Heart right ventricle (tissue), 16 donors: ENCODE measurements around the gene PRSS16. TPM values are rescaled to one million over a fixed set of nuclear protein-coding genes. Genes with fewer than 3 reads are reported as not detected.

Experiments used
- ATAC-seq, 8 donors: fragments of 200-7000 bp; cut with Tn5 transposase; one replicate each; pipeline ENCODE4 v1.9.1; 2020; ENCODE audit warnings: mild to moderate bottlenecking in 8 of 8, moderate library complexity in 8 of 8, moderate number of reproducible peaks in 1 of 8
- DNase-seq, 2 donors: peaks; one replicate each; pipeline ENCODE4 v3.0.0-alpha.2; 2020
- H3K27ac ChIP-seq, 10 donors: fragments of 200-600 bp; sonication (generic) in 2 of 10; one replicate each; pipeline versions ENCODE4 v1.5.0 to v1.8.0; 2020 to 2022; ENCODE audit warnings: mild to moderate bottlenecking in 3 of 10
- H3K27me3 ChIP-seq, 7 donors: fragments of 200-600 bp; one replicate each; pipeline ENCODE4 v1.8.0; 2021 to 2022; ENCODE audit warnings: mild to moderate bottlenecking in 2 of 7
- H3K36me3 ChIP-seq, 9 donors: fragments of 200-600 bp; sonication (generic) in 1 of 9; one replicate each; pipeline versions ENCODE4 v1.5.0 to v1.8.0; 2020 to 2022; ENCODE audit warnings: mild to moderate bottlenecking in 2 of 9
- H3K4me1 ChIP-seq, 9 donors: fragments of 200-600 bp; sonication (generic) in 1 of 9; one replicate each; pipeline versions ENCODE4 v1.5.0 to v1.8.0; 2020 to 2022; ENCODE audit warnings: mild to moderate bottlenecking in 4 of 9
- H3K4me3 ChIP-seq, 10 donors: fragments of 200-600 bp; sonication (generic) in 2 of 10; one replicate each; pipeline versions ENCODE4 v1.5.0 to v1.8.0; 2020 to 2022; ENCODE audit warnings: mild to moderate bottlenecking in 7 of 10, moderate library complexity in 2 of 10
- H3K9me3 ChIP-seq, 11 donors: fragments of 200-600 bp in 10 of 11; sonication (generic) in 2 of 11; one replicate each; pipeline versions ENCODE4 v1.5.0 to v1.8.0; 2013 to 2022; ENCODE audit warnings: mild to moderate bottlenecking in 2 of 11, control low read depth in 1 of 11, moderate library complexity in 1 of 11
- CTCF ChIP-seq, 9 donors: fragments of 200-600 bp; sonication (generic) in 2 of 9; IDR thresholded peaks; one replicate each; pipeline versions ENCODE4 v1.5.0 to v1.8.0; 2021 to 2022; ENCODE audit warnings: antibody characterized with exemption in 9 of 9, mild to moderate bottlenecking in 5 of 9, moderate library complexity in 1 of 9
- WGBS, 2 donors: extraction: QIAGEN DNeasy Blood & Tissue Kit; methylation state at CpG; one replicate each; pipeline ENCODE4 v1.1.7; 2013; ENCODE audit warnings: inconsistent platforms in 1 of 2; 5-methylcytosine and 5-hydroxymethylcytosine counted together
- intact Hi-C, 10 donors: fragments of 100-400 bp; cut with DNase I; formaldehyde crosslinking; loops; one replicate each; pipeline versions ENCODE4 v1.11.1 to v1.14.2; 2022
- long read RNA-seq, 3 donors: library from polyadenylated mRNA; unstranded; transcript quantifications; one replicate each; pipeline ENCODE4 v2.0.0, GENCODE V29; 2020 to 2021
- polyA plus RNA-seq, 2 donors: library from polyadenylated mRNA; stranded (reverse); fragments of 200-250 nt; gene quantifications; one replicate each; pipeline ENCODE4 v1.2.3, GENCODE V29; 2013
- total RNA-seq, 10 donors: library from RNA; stranded (reverse); fragmentation: NEBNext Ultra II Directional in 3 of 10; extraction: Animal tissue kit (Norgen Biotek cat#: 25700) in 3 of 10; gene quantifications; one replicate each; pipeline versions ENCODE4 v1.2.1 to v1.2.4, GENCODE V29; 2021 to 2023
- donor health status: Arrhythmogenic right ventricular cardiomyopathy.
- donor health status: ischemic (EF 13 %, LVEDD 7.1; RV severe dilation, severe dysfunction).
- donor health status: healthy with polysubstance abuse.
- donor health status: DM: no; HTN: yes; CAD: no.
- donor health status: DM: no; HTN: no; CAD: no.
- donor health status: ischemic (EF 25% LVEDD 6.9; RV normal size, moderate dysfunction).
- donor health status: ischemic (EF 25% LVEDD 5.7; RV mildly dilated, moderate dysfunction).
- donor health status: healthy.
- donor health status: DM: yes; HTN: yes; CAD: no.
- donor health status: Ischemic cardiomyopathy.
- donor health status: ischemic (EF 35%, LVEDD 5.7; RV mildly dilated, moderate dysfunction).
- donor health status: nonischemic (EF 11% LVEDD 7.7; RV severe dilation, severe dysfunction).
- donor health status: DM: yes; HTN: yes; CAD: no.
- donor health status: PGD.
- donor health status: ischemic (EF 29% LVEDD 5.4; RV normal size, mild dysfunction).
- donor health status: nonischemic (EF 23%, LVEDD 6.1; RV moderate dilation, normal function).

PRSS16 gene
- under 1 TPM in 2 of 10 donors, not detected in 8; 0.23 to 0.57 TPM for total RNA-seq
- not detected for polyA plus RNA-seq
- long read RNA-seq, donor 1 = 0 reads
- long read RNA-seq, donor 2 = 0 reads
- long read RNA-seq, donor 3 = 0 reads

- peaks cover 12 to 100% (median 93%) of the 10 kb centered on the region in 7 donors for H3K27me3 ChIP-seq
- H3K4me3 ChIP-seq = no peak within 1 kb of the TSS
Measured at GRCh38 chr6:27247133-27247836, at the start of gene PRSS16. PRSS16 (plus strand) TSS chr6:27247701; CDS start chr6:27247738, 37 bp downstream.

GRCh38 chr6:27205375-27206278 is 41.9 kb upstream of the PRSS16 start:
- 9 to 10% methylated on average over 32 of the region's 32 CpGs for WGBS, 2 donors
- no peak overlapping the region for H3K4me3 ChIP-seq
- no peak for TF ChIP-seq CTCF (IDR thresholded peaks at IDR 0.05)
- ATAC-seq = no peak
- no peak for DNase-seq
- H3K9me3 ChIP-seq = no peaks in the 10 kb centered on the region
- no peak overlapping the region for H3K27ac ChIP-seq
- intact Hi-C loops = no loop called here
- peaks cover 0 to 90% (median 69%) of the 10 kb centered on the region in 7 donors for H3K27me3 ChIP-seq
- H3K36me3 ChIP-seq = no peaks in the 10 kb centered on the region
- peaks cover 0 to 5% (median 0%) of the 10 kb centered on the region in 9 donors for H3K4me1 ChIP-seq

More at GRCh38 chr6:27247133-27247836, at the start of gene PRSS16:
- intact Hi-C loops = no loop called here
- 40 to 43% methylated on average over 12 of the region's 12 CpGs for WGBS, 2 donors
- H3K27ac ChIP-seq = no peak within 1 kb of the TSS
- no peak for TF ChIP-seq CTCF (IDR thresholded peaks at IDR 0.05)
- no peaks in the 10 kb centered on the region for H3K36me3 ChIP-seq
- H3K4me1 ChIP-seq = peaks cover 0 to 16% (median 12%) of the 10 kb centered on the region in 9 donors
- ATAC-seq (no peak), DNase-seq (no peak)
- H3K9me3 ChIP-seq = no peaks in the 10 kb centered on the region

- intact Hi-C loops = no loop called here
- Histone ChIP-seq H3K4me1 (peaks cover 0 to 5% (median 0%) of the 10 kb centered on the region in 9 donors), H3K36me3 (no peaks in the 10 kb centered on the region), H3K27ac (no peak overlapping the region), H3K4me3 (no peak overlapping the region), H3K27me3 (peaks cover 0 to 96% (median 79%) of the 10 kb centered on the region in 7 donors), H3K9me3 (no peaks in the 10 kb centered on the region)
- DNase-seq (no peak), ATAC-seq (no peak)
- TF ChIP-seq CTCF (IDR thresholded peaks at IDR 0.05) = no peak
Measured at GRCh38 chr6:27206806-27207205, 40.7 kb upstream of the PRSS16 start.

- H3K27ac ChIP-seq = no peak overlapping the region
- no peaks in the 10 kb centered on the region for H3K36me3 ChIP-seq
- H3K27me3 ChIP-seq = peaks cover 0 to 98% (median 84%) of the 10 kb centered on the region in 7 donors
- no peak overlapping the region for H3K4me3 ChIP-seq
- DNase-seq (no peak), ATAC-seq (no peak)
- no peak for TF ChIP-seq CTCF (IDR thresholded peaks at IDR 0.05)
- intact Hi-C loops = no loop called here
- WGBS, 2 donors = 80 to 85% methylated on average over 2 of the region's 2 CpGs
- peaks cover 0 to 5% (median 0%) of the 10 kb centered on the region in 9 donors for H3K4me1 ChIP-seq
- H3K9me3 ChIP-seq = no peaks in the 10 kb centered on the region
Measured at GRCh38 chr6:27208042-27208441, 39.5 kb upstream of the PRSS16 start.
